IPS DF 6.9 (cell line): ENCODE results near the gene NCAM2.

ENCODE experiments used
- DNase-seq: peaks from one replicate; pipeline ENCODE4 v3.0.0-alpha.2; 2013; ENCODE audit warnings: low read depth, low spot score
- H3K27ac ChIP-seq: one replicate; pipeline ENCODE4 v1.5.1; 2013; ENCODE audit warnings: low read length, control low read depth
- H3K27me3 ChIP-seq: 2 replicates; pipeline ENCODE4 v1.6.1; 2013; ENCODE audit warnings: mild to moderate bottlenecking, low read length; ENCODE audit not compliant: control insufficient read depth, insufficient read depth
- H3K36me3 ChIP-seq: 2 replicates; pipeline ENCODE4 v1.6.1; 2013; ENCODE audit warnings: low read length; ENCODE audit not compliant: control insufficient read depth, insufficient read depth
- H3K4me1 ChIP-seq: 2 replicates; pipeline ENCODE4 v1.6.1; 2013; ENCODE audit warnings: low read length; ENCODE audit not compliant: control insufficient read depth, insufficient read depth
- H3K4me3 ChIP-seq: 2 replicates; pipeline ENCODE4 v1.5.1; 2013; ENCODE audit warnings: mild to moderate bottlenecking, low read length
- H3K9me3 ChIP-seq: 2 replicates; pipeline ENCODE4 v1.6.1; 2013; ENCODE audit warnings: low read length, inconsistent platforms; ENCODE audit not compliant: control insufficient read depth, insufficient read depth
- WGBS: extraction: QIAGEN DNeasy Blood & Tissue Kit; methylation state at CpG from one replicate; pipeline ENCODE4 v1.1.7; 2013; ENCODE audit warnings: mixed read lengths, missing lambda C conversion rate; ENCODE audit not compliant: insufficient read length, insufficient coverage; 5-methylcytosine and 5-hydroxymethylcytosine counted together

Gene NCAM2

GRCh38 chr21:21163904-21164303 lies 165.7 kb downstream of the NCAM2 start:
- no peaks in the 10 kb centered on the region for H3K36me3 ChIP-seq
- no peak overlapping the region for H3K27ac ChIP-seq
- no CpG with 5 or more reads among the region's 1 CpG for WGBS
- no peaks in the 10 kb centered on the region for H3K27me3 ChIP-seq
- DNase-seq, result peak; percentile 2
- no peak overlapping the region for H3K4me3 ChIP-seq
- no peaks in the 10 kb centered on the region for H3K4me1 ChIP-seq
- H3K9me3 ChIP-seq, result no peaks in the 10 kb centered on the region

DNA sequence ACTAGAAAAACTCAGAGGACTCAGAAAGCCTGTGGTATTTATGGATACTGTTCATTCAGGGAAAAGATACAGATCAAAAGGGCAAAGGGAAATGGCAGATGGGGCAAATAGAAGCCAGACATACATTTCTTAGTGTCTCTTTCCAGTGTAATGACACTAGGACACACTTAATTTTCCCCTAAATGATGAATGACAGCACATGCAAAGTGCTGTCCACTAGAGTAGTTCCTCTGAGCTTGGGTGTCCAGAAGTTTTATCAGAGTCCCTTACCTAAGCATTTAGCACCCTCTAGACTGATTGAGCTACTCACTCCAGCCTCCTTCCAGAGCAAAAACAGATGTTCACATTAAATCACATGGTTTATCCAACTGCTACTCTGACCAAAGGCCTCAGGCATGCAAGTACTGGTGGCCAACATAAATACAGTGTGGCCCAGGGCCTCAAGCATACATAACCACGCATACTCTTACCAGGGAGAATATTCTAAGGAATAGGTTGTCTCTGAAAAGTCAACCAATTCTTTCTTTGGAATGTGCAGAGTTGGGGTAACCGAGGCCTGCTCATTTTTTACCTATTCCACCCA lies 166.9 kb downstream of the NCAM2 start:
- no peak for DNase-seq
- H3K36me3 ChIP-seq, result no peaks in the 10 kb centered on the region
- H3K9me3 ChIP-seq, result no peaks in the 10 kb centered on the region
- H3K27me3 ChIP-seq, result no peaks in the 10 kb centered on the region
- no peaks in the 10 kb centered on the region for H3K4me1 ChIP-seq
- H3K27ac ChIP-seq, result no peak overlapping the region
- no peak overlapping the region for H3K4me3 ChIP-seq
- WGBS, result no CpG with 5 or more reads among the region's 2 CpGs

- DNase-seq, result no peak
- Histone ChIP-seq H3K27me3 (no peaks in the 10 kb centered on the region), H3K4me1 (no peaks in the 10 kb centered on the region), H3K27ac (no peak overlapping the region), H3K9me3 (no peaks in the 10 kb centered on the region; the same call in 1 of the 2 replicates), H3K36me3 (no peaks in the 10 kb centered on the region), H3K4me3 (no peak overlapping the region)
- WGBS, result no CpG with 5 or more reads among the region's 2 CpGs
Observed at GRCh38 chr21:21174676-21175075, 176.5 kb downstream of the NCAM2 start.

GRCh38 chr21:21175798-21176334 lies 177.7 kb downstream of the NCAM2 start:
- DNase-seq, result no peak

DNA sequence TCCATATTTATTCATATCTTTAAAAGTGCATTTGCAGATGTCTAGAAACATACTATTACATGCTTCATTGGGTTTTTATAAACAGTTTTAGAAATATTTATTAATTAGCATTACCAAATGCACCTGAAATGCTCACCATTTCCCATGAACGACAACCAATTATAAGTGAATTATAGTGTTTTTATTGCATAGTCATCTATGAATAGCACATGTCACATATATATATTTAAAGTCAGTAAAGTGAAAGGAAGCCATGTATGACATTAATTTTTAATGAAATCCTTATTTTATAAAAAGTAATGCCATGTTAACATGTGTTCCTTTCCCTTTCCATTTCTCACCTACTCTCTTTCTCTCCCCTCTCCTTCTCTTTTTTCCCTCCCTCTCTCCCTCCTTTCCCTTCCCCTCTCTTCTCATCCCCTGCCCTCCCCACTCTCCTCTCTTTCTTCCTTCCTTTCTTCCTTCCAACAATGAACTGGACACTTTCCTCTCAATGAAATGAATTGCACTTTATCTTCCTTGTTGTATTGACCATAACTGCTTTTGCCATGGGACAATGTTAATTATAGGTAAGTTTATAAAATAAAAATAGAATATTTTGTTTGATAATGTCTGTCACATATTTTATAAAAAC lies 179.3 kb downstream of the NCAM2 start:
- WGBS, result no CpG with 5 or more reads among the region's 1 CpG
- Histone ChIP-seq H3K36me3 (no peaks in the 10 kb centered on the region), H3K27me3 (no peaks in the 10 kb centered on the region), H3K27ac (no peak overlapping the region), H3K4me3 (no peak overlapping the region), H3K4me1 (no peaks in the 10 kb centered on the region), H3K9me3 (no peaks in the 10 kb centered on the region; the same call in 1 of the 2 replicates)
- no peak for DNase-seq

More at GRCh38 chr21:21175798-21176334, 177.7 kb downstream of the NCAM2 start:
- H3K9me3 ChIP-seq, result no peaks in the 10 kb centered on the region; the same call in 1 of the 2 replicates
- WGBS, result no CpG with 5 or more reads among the region's 1 CpG
- no peak overlapping the region for H3K4me3 ChIP-seq
- H3K36me3 ChIP-seq, result no peaks in the 10 kb centered on the region
- no peaks in the 10 kb centered on the region for H3K4me1 ChIP-seq
- no peaks in the 10 kb centered on the region for H3K27me3 ChIP-seq
- no peak overlapping the region for H3K27ac ChIP-seq

DNA sequence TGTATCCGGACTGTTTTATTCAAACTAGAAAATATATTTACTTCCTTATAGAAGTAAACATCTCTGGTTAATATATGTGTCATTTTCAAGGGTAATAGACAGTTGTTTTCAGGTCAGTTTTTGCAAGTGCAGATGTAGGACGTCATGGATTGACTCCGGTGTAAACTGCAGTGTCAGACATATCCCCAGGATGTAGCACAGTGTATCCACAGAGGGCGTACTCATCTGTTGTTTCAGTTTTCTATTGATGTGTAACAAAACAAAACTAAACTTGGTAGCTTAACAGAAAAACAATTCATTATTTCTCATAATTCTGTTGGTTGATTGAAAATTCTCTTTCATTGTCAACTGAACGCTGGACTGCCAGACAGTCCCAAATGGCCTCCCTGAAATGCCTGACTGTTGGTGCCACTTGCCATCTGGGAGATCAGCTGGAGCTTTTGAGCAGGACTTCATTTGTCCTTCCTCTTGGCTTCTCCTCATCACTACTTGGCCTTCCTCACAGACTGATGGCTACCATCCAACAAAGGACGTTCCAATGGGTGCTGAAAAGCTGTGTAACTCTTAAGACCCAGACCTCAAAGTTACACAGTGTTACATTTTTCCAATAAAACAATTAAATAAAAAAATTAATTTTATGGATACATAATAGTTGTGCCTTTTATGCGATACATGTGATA lies 181.6 kb downstream of the NCAM2 start:
- H3K9me3 ChIP-seq, result no peaks in the 10 kb centered on the region
- H3K27ac ChIP-seq, result no peak overlapping the region
- no CpG with 5 or more reads among the region's 7 CpGs for WGBS
- H3K4me3 ChIP-seq, result no peak overlapping the region
- no peaks in the 10 kb centered on the region for H3K4me1 ChIP-seq
- DNase-seq, result no peak
- no peaks in the 10 kb centered on the region for H3K36me3 ChIP-seq
- no peaks in the 10 kb centered on the region for H3K27me3 ChIP-seq

- no peaks in the 10 kb centered on the region for H3K27me3 ChIP-seq
- H3K36me3 ChIP-seq, result no peaks in the 10 kb centered on the region
- no CpG with 5 or more reads among the region's 3 CpGs for WGBS
- no peak overlapping the region for H3K4me3 ChIP-seq
- H3K27ac ChIP-seq, result no peak overlapping the region
- no peaks in the 10 kb centered on the region; the same call in 1 of the 2 replicates for H3K9me3 ChIP-seq
- H3K4me1 ChIP-seq, result no peaks in the 10 kb centered on the region
- DNase-seq, result no peak
Observed at GRCh38 chr21:21182401-21183010, 184.3 kb downstream of the NCAM2 start.

GRCh38 chr21:21183092-21183491 lies 184.9 kb downstream of the NCAM2 start:
- H3K9me3 ChIP-seq, result no peaks in the 10 kb centered on the region; the same call in 1 of the 2 replicates
- H3K27ac ChIP-seq, result no peak overlapping the region
- no peaks in the 10 kb centered on the region for H3K36me3 ChIP-seq
- no peak for DNase-seq
- no CpG with 5 or more reads among the region's 3 CpGs for WGBS
- H3K27me3 ChIP-seq, result no peaks in the 10 kb centered on the region
- H3K4me3 ChIP-seq, result no peak overlapping the region
- no peaks in the 10 kb centered on the region for H3K4me1 ChIP-seq

DNA sequence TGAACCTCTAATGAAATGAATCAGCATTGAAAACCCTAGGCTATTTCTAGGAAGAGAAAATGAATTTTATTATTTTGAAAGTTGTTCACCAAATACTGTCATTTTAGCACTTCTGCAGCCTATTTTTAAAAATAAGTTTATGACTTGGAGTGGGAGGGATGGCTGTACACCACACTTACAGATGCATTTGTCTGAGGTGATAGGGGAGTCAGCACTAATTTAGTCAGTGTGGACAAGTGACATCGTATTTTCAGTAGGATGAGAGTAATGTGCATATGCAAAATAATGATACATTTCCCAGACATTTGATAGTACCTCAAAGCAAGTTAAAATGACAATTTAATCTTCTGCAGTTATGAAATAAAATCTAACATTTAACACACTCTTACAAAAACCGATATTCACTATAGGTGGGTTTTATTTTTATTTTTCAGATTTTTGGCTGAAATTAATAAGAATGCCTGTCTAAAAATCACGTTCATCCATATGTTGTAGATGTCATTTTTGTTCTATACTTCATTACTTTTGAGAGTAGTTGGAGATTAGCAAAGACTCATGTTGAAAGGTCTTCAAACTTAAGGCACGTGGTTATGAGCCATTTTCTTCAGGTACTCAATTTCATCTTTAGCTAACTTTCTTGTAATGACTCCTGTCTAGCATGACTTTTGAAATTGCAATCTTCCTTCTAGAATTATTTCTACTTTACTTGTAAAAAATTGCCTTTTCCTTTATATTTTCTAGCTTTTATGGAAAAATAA lies 186.7 kb downstream of the NCAM2 start:
- H3K4me1 ChIP-seq, result no peaks in the 10 kb centered on the region
- H3K9me3 ChIP-seq, result no peaks in the 10 kb centered on the region; the same call in 1 of the 2 replicates
- no peak for DNase-seq
- H3K36me3 ChIP-seq, result no peaks in the 10 kb centered on the region
- no peak overlapping the region for H3K4me3 ChIP-seq
- no peaks in the 10 kb centered on the region for H3K27me3 ChIP-seq
- no peak overlapping the region for H3K27ac ChIP-seq
- 100% methylated on average over 1 of the region's 4 CpGs for WGBS

DNA sequence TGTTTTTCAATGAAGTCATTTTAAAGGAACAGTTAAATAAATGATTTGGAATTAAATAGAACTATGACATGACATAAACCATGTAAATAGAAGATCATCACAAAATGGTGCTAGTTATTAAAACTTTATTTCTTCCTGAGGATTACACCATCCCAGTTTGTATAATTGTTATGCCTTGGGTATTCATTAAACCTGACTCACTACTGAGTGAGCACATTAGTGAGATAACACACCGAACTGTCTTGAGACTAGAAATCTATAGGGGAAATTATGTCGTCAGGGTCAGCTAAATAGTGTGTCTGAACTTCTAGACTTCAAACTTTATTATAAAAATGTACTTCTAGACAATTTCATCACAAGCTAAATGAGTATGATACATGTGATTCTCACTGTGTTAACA lies 189.4 kb downstream of the NCAM2 start:
- Histone ChIP-seq H3K9me3 (no peaks in the 10 kb centered on the region; the same call in 1 of the 2 replicates), H3K4me3 (no peak overlapping the region), H3K27ac (no peak overlapping the region), H3K4me1 (no peaks in the 10 kb centered on the region), H3K36me3 (no peaks in the 10 kb centered on the region), H3K27me3 (no peaks in the 10 kb centered on the region)
- DNase-seq, result no peak
- WGBS, result no CpG with 5 or more reads among the region's 2 CpGs
